PC-9 (cell line): ENCODE measurements around the gene FBXO41. TPM values are rescaled to one million over a fixed set of nuclear protein-coding genes. Genes with fewer than 3 reads are reported as not detected.

Experiments
- BruUV-seq: library from RNA; stranded (reverse); fragments of 400-500 nt; replicated peaks from 2 replicates; lab custom pipeline; 2021; lab: Mats Ljungman, UMichigan
- CTCF ChIA-PET: fragments of 300-600 bp; sonication (Branson Sonifier 250); formaldehyde crosslinking; loops from one replicate; lab custom pipeline; 2022; ENCODE audit warnings: antibody characterized with exemption; lab: Charles Lee
- POLR2A ChIA-PET: fragments of 300-600 bp; sonication (Branson Sonifier 250); formaldehyde crosslinking; loops from one replicate; lab custom pipeline; 2022; ENCODE audit warnings: antibody characterized with exemption; ENCODE audit not compliant: unreplicated experiment; lab: Charles Lee
- DNase-seq, 2 experiments: peaks; one replicate each; pipeline versions ENCODE4 v3.0.0 to v3.0.0-alpha.2; 2015 to 2022; ENCODE audit warnings: mixed read lengths in 1 of 2
- H2AFZ ChIP-seq: fragments of 200-600 bp; sonication (generic); 2 replicates; pipeline ENCODE4 v1.8.1; 2017; ENCODE audit warnings: antibody characterized with exemption
- H3F3A ChIP-seq: fragments of 200-600 bp; sonication (generic); 2 replicates; pipeline ENCODE4 v1.8.1; 2017; ENCODE audit warnings: antibody characterized with exemption, mild to moderate bottlenecking, low read depth; ENCODE audit not compliant: insufficient read depth
- H3K27ac ChIP-seq: fragments of 200-600 bp; sonication (generic); 2 replicates; pipeline ENCODE4 v1.6.1; 2016; ENCODE audit warnings: mixed run types
- H3K27me3 ChIP-seq: fragments of 200-600 bp; sonication (generic); 2 replicates; pipeline ENCODE4 v1.6.1; 2016; ENCODE audit warnings: low read depth, mixed run types; ENCODE audit not compliant: insufficient read depth
- H3K36me3 ChIP-seq: fragments of 200-600 bp; sonication (generic); 2 replicates; pipeline ENCODE4 v1.6.1; 2016; ENCODE audit warnings: low read depth, mixed run types
- H3K4me1 ChIP-seq: fragments of 200-600 bp; sonication (generic); replicated peaks from 2 replicates; pipeline ENCODE4 v1.6.1; 2016; ENCODE audit warnings: mixed run types; ENCODE audit not compliant: insufficient read depth
- H3K4me2 ChIP-seq: fragments of 200-600 bp; sonication (generic); 2 replicates; pipeline ENCODE4 v1.6.1; 2017; ENCODE audit warnings: mixed run types
- H3K4me3 ChIP-seq: fragments of 200-600 bp; sonication (generic); 2 replicates; pipeline ENCODE4 v1.6.1; 2016; ENCODE audit warnings: mixed run types
- H3K79me2 ChIP-seq: fragments of 200-600 bp; sonication (generic); 2 replicates; pipeline ENCODE4 v1.6.1; 2017; ENCODE audit warnings: low read depth, mixed run types
- H3K9me2 ChIP-seq: fragments of 200-600 bp; sonication (generic); 2 replicates; pipeline ENCODE4 v1.8.1; 2017; ENCODE audit warnings: mild to moderate bottlenecking; ENCODE audit not compliant: insufficient read depth
- H3K9me3 ChIP-seq: fragments of 200-600 bp; sonication (generic); 2 replicates; pipeline ENCODE4 v1.8.1; 2016; ENCODE audit warnings: low read depth; ENCODE audit not compliant: insufficient read depth
- H4K20me1 ChIP-seq: fragments of 200-600 bp; sonication (generic); 2 replicates; pipeline ENCODE4 v1.8.1; 2017; ENCODE audit not compliant: insufficient read depth
- CTCF ChIP-seq: fragments of 200-600 bp; sonication (generic); conservative IDR thresholded peaks from 2 replicates; pipeline ENCODE4 v1.6.1; 2017; ENCODE audit warnings: mixed run types, antibody characterized with exemption, mild to moderate bottlenecking, moderate library complexity
- EZH2 ChIP-seq: fragments of 200-600 bp; sonication (generic); IDR thresholded peaks from 2 replicates; pipeline ENCODE4 v1.8.0; 2017; ENCODE audit warnings: antibody characterized with exemption, low read depth
- intact Hi-C: fragments of 100-400 bp; cut with micrococcal nuclease; formaldehyde crosslinking; loops from one replicate; pipeline ENCODE4 v1.10.0; 2022; ENCODE audit not compliant: unreplicated experiment
- total RNA-seq: library from RNA; stranded (reverse); gene quantifications from 2 replicates; pipeline ENCODE4 v1.2.3, GENCODE V29; 2021

FBXO41 gene
- total RNA-seq, 1 experiment from 2014 or later: 16.4 TPM

GRCh38 chr2:73307720-73308119, 23.4 kb upstream of the FBXO41 start:
- Histone ChIP-seq H3K4me1 (no peaks in the 10 kb centered on the region), H3K36me3 (no peaks in the 10 kb centered on the region), H3K27ac (no peak overlapping the region), H3K9me3 (no peaks in the 10 kb centered on the region), H4K20me1 (no peaks in the 10 kb centered on the region), H3K9me2 (no peaks in the 10 kb centered on the region), H3K4me2 (no peak overlapping the region), H3K79me2 (no peaks in the 10 kb centered on the region), H2AFZ (0 out of 2 replicates have a peak overlapping the region, but pooled peaks have one; percentile 22), H3K27me3 (peaks cover 41% of the 10 kb centered on the region), H3K4me3 (no peak overlapping the region), H3F3A (no peaks in the 10 kb centered on the region)
- TF ChIP-seq EZH2 (no peak), CTCF (no peak)
- no peak for DNase-seq
- intact Hi-C loops: no loop called here
- CTCF ChIA-PET: no interaction called here
- POLR2A ChIA-PET: no interaction called here
- BruUV-seq: no TSS peak

GRCh38 chr2:73301636-73302035, 17.4 kb upstream of the FBXO41 start:
- no peak overlapping the region for H3K27ac ChIP-seq
- DNase-seq: no peak
- H3K27me3 ChIP-seq: peaks cover 26% of the 10 kb centered on the region; the same call in 1 of the 2 replicates
- CTCF ChIA-PET: interaction anchor here (0.7 kb wide), 1 partner anchor 12 kb away, joined by 5 read pairs; no protein-coding TSS in a partner anchor
- intact Hi-C loops: no loop called here
- no peaks in the 10 kb centered on the region for H3K4me1 ChIP-seq
- H4K20me1 ChIP-seq: no peaks in the 10 kb centered on the region
- H2AFZ ChIP-seq: no peak overlapping the region
- no peaks in the 10 kb centered on the region for H3K36me3 ChIP-seq
- no peaks in the 10 kb centered on the region for H3F3A ChIP-seq
- H3K4me3 ChIP-seq: no peak overlapping the region
- no peaks in the 10 kb centered on the region for H3K9me2 ChIP-seq
- TF ChIP-seq EZH2 (no peak), CTCF (no peak)
- POLR2A ChIA-PET: no interaction called here
- no peak overlapping the region for H3K4me2 ChIP-seq
- no peaks in the 10 kb centered on the region for H3K79me2 ChIP-seq
- BruUV-seq: no TSS peak
- H3K9me3 ChIP-seq: no peaks in the 10 kb centered on the region

- no peak for DNase-seq
- intact Hi-C loops: no loop called here
- POLR2A ChIA-PET: no interaction called here
Observed at GRCh38 chr2:73300926-73301325, 16.6 kb upstream of the FBXO41 start.

More at GRCh38 chr2:73300926-73301325, 16.6 kb upstream of the FBXO41 start:
- no TSS peak for BruUV-seq
- Histone ChIP-seq H3K4me3 (no peak overlapping the region), H3K4me2 (no peak overlapping the region), H3K4me1 (no peaks in the 10 kb centered on the region), H3K27me3 (peaks cover 28% of the 10 kb centered on the region; the same call in 1 of the 2 replicates), H3K27ac (no peak overlapping the region), H3K36me3 (no peaks in the 10 kb centered on the region), H4K20me1 (no peaks in the 10 kb centered on the region), H3F3A (no peaks in the 10 kb centered on the region), H3K9me3 (no peaks in the 10 kb centered on the region), H3K9me2 (no peaks in the 10 kb centered on the region), H3K79me2 (no peaks in the 10 kb centered on the region), H2AFZ (no peak overlapping the region)
- CTCF ChIA-PET: interaction anchor here (1.4 kb wide), 1 partner anchor 59 kb away, joined by 5 read pairs; no protein-coding TSS in a partner anchor
- no peak for TF ChIP-seq EZH2
- TF ChIP-seq CTCF: no peak
